ENCODE measurements around the gene MAPK8. TPM values are rescaled to one million over a fixed set of nuclear protein-coding genes. Genes with fewer than 3 reads are reported as not detected.

MAPK8 gene
- total and polyA plus RNA-seq, 9 of the 15 experiments (the other 6 are each of a cell fraction or from before 2014, with no cell fraction given), result 6.4 to 159 (median 71.0) TPM

GRCh38 chr10:48468130-48468790, 161.8 kb downstream of the MAPK8 start (continued):
- TF ChIP-seq, protein P1, sequence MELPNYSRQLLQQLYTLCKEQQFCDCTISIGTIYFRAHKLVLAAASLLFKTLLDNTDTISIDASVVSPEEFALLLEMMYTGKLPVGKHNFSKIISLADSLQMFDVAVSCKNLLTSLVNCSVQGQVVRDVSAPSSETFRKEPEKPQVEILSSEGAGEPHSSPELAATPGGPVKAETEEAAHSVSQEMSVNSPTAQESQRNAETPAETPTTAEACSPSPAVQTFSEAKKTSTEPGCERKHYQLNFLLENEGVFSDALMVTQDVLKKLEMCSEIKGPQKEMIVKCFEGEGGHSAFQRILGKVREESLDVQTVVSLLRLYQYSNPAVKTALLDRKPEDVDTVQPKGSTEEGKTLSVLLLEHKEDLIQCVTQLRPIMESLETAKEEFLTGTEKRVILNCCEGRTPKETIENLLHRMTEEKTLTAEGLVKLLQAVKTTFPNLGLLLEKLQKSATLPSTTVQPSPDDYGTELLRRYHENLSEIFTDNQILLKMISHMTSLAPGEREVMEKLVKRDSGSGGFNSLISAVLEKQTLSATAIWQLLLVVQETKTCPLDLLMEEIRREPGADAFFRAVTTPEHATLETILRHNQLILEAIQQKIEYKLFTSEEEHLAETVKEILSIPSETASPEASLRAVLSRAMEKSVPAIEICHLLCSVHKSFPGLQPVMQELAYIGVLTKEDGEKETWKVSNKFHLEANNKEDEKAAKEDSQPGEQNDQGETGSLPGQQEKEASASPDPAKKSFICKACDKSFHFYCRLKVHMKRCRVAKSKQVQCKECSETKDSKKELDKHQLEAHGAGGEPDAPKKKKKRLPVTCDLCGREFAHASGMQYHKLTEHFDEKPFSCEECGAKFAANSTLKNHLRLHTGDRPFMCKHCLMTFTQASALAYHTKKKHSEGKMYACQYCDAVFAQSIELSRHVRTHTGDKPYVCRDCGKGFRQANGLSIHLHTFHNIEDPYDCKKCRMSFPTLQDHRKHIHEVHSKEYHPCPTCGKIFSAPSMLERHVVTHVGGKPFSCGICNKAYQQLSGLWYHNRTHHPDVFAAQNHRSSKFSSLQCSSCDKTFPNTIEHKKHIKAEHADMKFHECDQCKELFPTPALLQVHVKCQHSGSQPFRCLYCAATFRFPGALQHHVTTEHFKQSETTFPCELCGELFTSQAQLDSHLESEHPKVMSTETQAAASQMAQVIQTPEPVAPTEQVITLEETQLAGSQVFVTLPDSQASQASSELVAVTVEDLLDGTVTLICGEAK (IDR thresholded peaks at IDR 0.05), result no peak
- TF ChIP-seq, protein P1 (CRISPR knock-in tag; IDR thresholded peaks at IDR 0.05), result no peak
- TF ChIP-seq ADNP (tag; IDR thresholded peaks at IDR 0.05) (no peak), ZFP91 (CRISPR knock-in tag; IDR thresholded peaks at IDR 0.05) (no peak), NFE2 (IDR thresholded peaks at IDR 0.05; ENCODE audit: low read depth) (peak; percentile 40; the same call in 1 of the 2 replicates), ETV5 (CRISPR knock-in tag; IDR thresholded peaks at IDR 0.05; ENCODE audit: low read depth) (peak; percentile 85; the same call in 1 of the 2 replicates), TCFL5 (CRISPR knock-in tag; conservative IDR thresholded peaks at IDR 0.05) (no peak), ZZZ3 (IDR thresholded peaks at IDR 0.05) (no peak), ELK1 (CRISPR knock-in tag; IDR thresholded peaks at IDR 0.05) (no peak), POLR3G (IDR thresholded peaks at IDR 0.05; ENCODE audit: extremely low read depth, insufficient read length, insufficient replicate concordance) (no peak)
- TF ChIP-seq, protein P2, sequence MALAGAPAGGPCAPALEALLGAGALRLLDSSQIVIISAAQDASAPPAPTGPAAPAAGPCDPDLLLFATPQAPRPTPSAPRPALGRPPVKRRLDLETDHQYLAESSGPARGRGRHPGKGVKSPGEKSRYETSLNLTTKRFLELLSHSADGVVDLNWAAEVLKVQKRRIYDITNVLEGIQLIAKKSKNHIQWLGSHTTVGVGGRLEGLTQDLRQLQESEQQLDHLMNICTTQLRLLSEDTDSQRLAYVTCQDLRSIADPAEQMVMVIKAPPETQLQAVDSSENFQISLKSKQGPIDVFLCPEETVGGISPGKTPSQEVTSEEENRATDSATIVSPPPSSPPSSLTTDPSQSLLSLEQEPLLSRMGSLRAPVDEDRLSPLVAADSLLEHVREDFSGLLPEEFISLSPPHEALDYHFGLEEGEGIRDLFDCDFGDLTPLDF (CRISPR knock-in tag; IDR thresholded peaks at IDR 0.05), result no peak
- TF ChIP-seq, protein P3, sequence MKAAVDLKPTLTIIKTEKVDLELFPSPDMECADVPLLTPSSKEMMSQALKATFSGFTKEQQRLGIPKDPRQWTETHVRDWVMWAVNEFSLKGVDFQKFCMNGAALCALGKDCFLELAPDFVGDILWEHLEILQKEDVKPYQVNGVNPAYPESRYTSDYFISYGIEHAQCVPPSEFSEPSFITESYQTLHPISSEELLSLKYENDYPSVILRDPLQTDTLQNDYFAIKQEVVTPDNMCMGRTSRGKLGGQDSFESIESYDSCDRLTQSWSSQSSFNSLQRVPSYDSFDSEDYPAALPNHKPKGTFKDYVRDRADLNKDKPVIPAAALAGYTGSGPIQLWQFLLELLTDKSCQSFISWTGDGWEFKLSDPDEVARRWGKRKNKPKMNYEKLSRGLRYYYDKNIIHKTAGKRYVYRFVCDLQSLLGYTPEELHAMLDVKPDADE (conservative IDR thresholded peaks at IDR 0.05; ENCODE audit: control insufficient read depth, low read depth, low read length), result no peak

Data from K562 (cell line).